Lower leg skin (tissue), 3 donors: ENCODE measurements around the gene PDP2.

Source experiments
- POLR2A ChIP-seq, 2 donors: fragments of 450-650 bp; IDR thresholded peaks; one replicate each; pipeline ENCODE4 v1.6.1; 2016 to 2017; ENCODE audit warnings: antibody characterized with exemption in 2 of 2, mild to moderate bottlenecking in 1 of 2, moderate library complexity in 1 of 2
- TF ChIP-seq, protein P1 (sequence below), 3 donors: fragments of 450-650 bp; IDR thresholded peaks; one replicate each; pipeline ENCODE4 v1.5.1; 2016; ENCODE audit warnings: antibody characterized with exemption in 3 of 3, mild to moderate bottlenecking in 3 of 3, moderate library complexity in 2 of 3

GRCh38 chr16:66936462-66936861, 56.1 kb downstream of the PDP2 start:
- TF ChIP-seq POLR2A (IDR thresholded peaks at IDR 0.05): no peak
- TF ChIP-seq, protein P1, sequence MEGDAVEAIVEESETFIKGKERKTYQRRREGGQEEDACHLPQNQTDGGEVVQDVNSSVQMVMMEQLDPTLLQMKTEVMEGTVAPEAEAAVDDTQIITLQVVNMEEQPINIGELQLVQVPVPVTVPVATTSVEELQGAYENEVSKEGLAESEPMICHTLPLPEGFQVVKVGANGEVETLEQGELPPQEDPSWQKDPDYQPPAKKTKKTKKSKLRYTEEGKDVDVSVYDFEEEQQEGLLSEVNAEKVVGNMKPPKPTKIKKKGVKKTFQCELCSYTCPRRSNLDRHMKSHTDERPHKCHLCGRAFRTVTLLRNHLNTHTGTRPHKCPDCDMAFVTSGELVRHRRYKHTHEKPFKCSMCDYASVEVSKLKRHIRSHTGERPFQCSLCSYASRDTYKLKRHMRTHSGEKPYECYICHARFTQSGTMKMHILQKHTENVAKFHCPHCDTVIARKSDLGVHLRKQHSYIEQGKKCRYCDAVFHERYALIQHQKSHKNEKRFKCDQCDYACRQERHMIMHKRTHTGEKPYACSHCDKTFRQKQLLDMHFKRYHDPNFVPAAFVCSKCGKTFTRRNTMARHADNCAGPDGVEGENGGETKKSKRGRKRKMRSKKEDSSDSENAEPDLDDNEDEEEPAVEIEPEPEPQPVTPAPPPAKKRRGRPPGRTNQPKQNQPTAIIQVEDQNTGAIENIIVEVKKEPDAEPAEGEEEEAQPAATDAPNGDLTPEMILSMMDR (IDR thresholded peaks at IDR 0.05): no peak
